Pancreas (tissue), 10 donors: Measurements from ENCODE around the gene RAN. TPM values are rescaled to one million over a fixed set of nuclear protein-coding genes. Genes with fewer than 3 reads are reported as not detected.
A peak's percentile ranks its signal among the peaks of the same experiment; 100 is the strongest.

ENCODE experiments used
- ATAC-seq, 4 donors: fragments of 200-7000 bp; cut with Tn5 transposase; one replicate each; pipeline versions ENCODE4 v1.8.0 to v1.9.1; 2020; ENCODE audit warnings: mild to moderate bottlenecking in 4 of 4, moderate library complexity in 4 of 4
- DNase-seq, 6 donors: peaks; one replicate each; pipeline ENCODE4 v3.0.0-alpha.2; 2020
- FAIRE-seq: peaks from 2 replicates; lab custom pipeline; 2012; peaks lifted over from hg19 to GRCh38; lab: Jason Lieb, UNC
- H3K27ac ChIP-seq, 4 donors: fragments of 200-600 bp; sonication (generic); 1 replicate in 3 of 4; 2 replicates in 1 of 4; pipeline versions ENCODE4 v1.5.0 to v1.8.0; 2020
- H3K27me3 ChIP-seq, 4 donors: fragments of 200-600 bp; one replicate each; pipeline ENCODE4 v1.8.0; 2021
- H3K36me3 ChIP-seq, 3 donors: fragments of 200-600 bp; sonication (generic) in 1 of 3; one replicate each; pipeline versions ENCODE4 v1.5.0 to v1.8.0; 2020 to 2021
- H3K4me1 ChIP-seq, 3 donors: fragments of 200-600 bp; one replicate each; pipeline ENCODE4 v1.8.0; 2021
- H3K4me3 ChIP-seq, 4 donors: fragments of 200-600 bp; sonication (generic) in 2 of 4; one replicate each; pipeline versions ENCODE4 v1.5.0 to v1.8.0; 2020 to 2021
- H3K9me3 ChIP-seq, 4 donors: fragments of 200-600 bp; one replicate each; pipeline ENCODE4 v1.8.0; 2021
- CTCF ChIP-seq, 4 donors: fragments of 200-600 bp; sonication (generic) in 3 of 4; IDR thresholded peaks; one replicate each; pipeline versions ENCODE4 v1.5.0 to v1.8.0; 2021; ENCODE audit warnings: antibody characterized with exemption in 4 of 4
- WGBS, 2 donors: extraction: QIAGEN DNeasy Blood & Tissue Kit; methylation state at CpG; one replicate each; pipeline ENCODE4 v1.1.7; 2013; 5-methylcytosine and 5-hydroxymethylcytosine counted together
- intact Hi-C, 3 donors: fragments of 100-400 bp; cut with DNase I; formaldehyde crosslinking; loops; one replicate each; pipeline versions ENCODE4 v1.11.1 to v1.14.2; 2022
- polyA plus RNA-seq, 2 donors: library from polyadenylated mRNA; stranded (reverse); fragments of 200-250 nt; gene quantifications; one replicate each; pipeline ENCODE4 v1.2.3, GENCODE V29; 2013
- total RNA-seq, 6 donors: library from RNA; stranded (reverse); fragmentation: NEBNext Ultra II Directional in 4 of 6; extraction: Animal tissue kit (Norgen Biotek cat#: 25700) in 4 of 6; gene quantifications; one replicate each; pipeline versions ENCODE4 v1.2.1 to v1.2.4, GENCODE V29; 2021 to 2023
- donor health status: healthy with polysubstance abuse.
- donor health status: DM: no; HTN: no; CAD: no; lungs with moderate emphysema.
- donor health status: DM: no; HTN: no; CAD: no.
- donor health status: control.
- donor health status: control.
- donor health status: Bipolar disorder and iron deficiency.
- donor health status: DM: yes; HTN: yes; CAD: no.
- donor health status: DM: no; HTN: no; CAD: no.
- donor health status: DM: no; HTN: no; CAD: no.
- donor health status: DM: yes; HTN: yes; CAD: no.

Gene RAN
- total RNA-seq (100 to 1,000 TPM in 5 of 6 donors, 10 to 100 TPM in 1; 80.5 to 201 (median 166) TPM), polyA plus RNA-seq (100 to 1,000 TPM in 1 of 2 donors, 10 to 100 TPM in 1; 60.0 to 152 TPM)

- peak within 1 kb of the TSS; percentile 57 to 88 (median 80) for H3K4me3 ChIP-seq
- 3 to 5% methylated on average over 78 to 118 of the region's 118 CpGs for WGBS, 2 donors
- ATAC-seq (peak; percentile 91 to 94 (median 92)), FAIRE-seq (no peak), DNase-seq (peak; percentile 88 to 97 (median 95))
- intact Hi-C loops: no loop called here
- no peak for TF ChIP-seq CTCF (IDR thresholded peaks at IDR 0.05)
- H3K27ac ChIP-seq: peak within 1 kb of the TSS; percentile 63 to 86 (median 77)
- peaks cover 0 to 17% (median 8%) of the 10 kb centered on the region in 3 donors for H3K4me1 ChIP-seq
- no peaks in the 10 kb centered on the region for H3K9me3 ChIP-seq
- no peaks in the 10 kb centered on the region for H3K27me3 ChIP-seq
- H3K36me3 ChIP-seq: peaks cover 5 to 29% (median 10%) of the 10 kb centered on the region in 3 donors
Observed at GRCh38 chr12:130871286-130872178, at the start of gene RAN. RAN (plus strand) TSS chr12:130872066; CDS start chr12:130872594, 528 bp downstream.

GRCh38 chr12:130825771-130826150 is 46.1 kb upstream of the RAN start:
- H3K27me3 ChIP-seq: no peaks in the 10 kb centered on the region
- no peaks in the 10 kb centered on the region for H3K36me3 ChIP-seq
- no peaks in the 10 kb centered on the region for H3K4me1 ChIP-seq
- TF ChIP-seq CTCF (IDR thresholded peaks at IDR 0.05): no peak
- no peak for ATAC-seq
- WGBS, 2 donors: 82 to 86% methylated on average over 6 of the region's 6 CpGs
- no peak for FAIRE-seq
- no peak overlapping the region for H3K27ac ChIP-seq
- H3K9me3 ChIP-seq: no peaks in the 10 kb centered on the region
- H3K4me3 ChIP-seq: no peak overlapping the region
- no peak for DNase-seq
- intact Hi-C loops: no loop called here

GRCh38 chr12:130826151-130826801 is 45.6 kb upstream of the RAN start:
- ATAC-seq (peak; percentile 75 to 81 (median 80)), DNase-seq (peak in 4 of 6 donors; percentile 35 to 71 (median 61)), FAIRE-seq (no peak)
- Histone ChIP-seq H3K36me3 (no peaks in the 10 kb centered on the region), H3K4me3 (no peak overlapping the region), H3K9me3 (no peaks in the 10 kb centered on the region), H3K27ac (peak overlapping the region in 2 of 4 donors; percentile 26 to 28), H3K27me3 (no peaks in the 10 kb centered on the region), H3K4me1 (no peaks in the 10 kb centered on the region)
- TF ChIP-seq CTCF (IDR thresholded peaks at IDR 0.05): peak; percentile 18 to 44 (median 32)
- 69 to 72% methylated on average over 21 of the region's 21 CpGs for WGBS, 2 donors
- intact Hi-C loops: no loop called here

GRCh38 chr12:130827432-130827831 is 44.4 kb upstream of the RAN start:
- WGBS, 2 donors: 82 to 86% methylated on average over 3 of the region's 3 CpGs
- H3K4me1 ChIP-seq: no peaks in the 10 kb centered on the region
- H3K27me3 ChIP-seq: no peaks in the 10 kb centered on the region
- TF ChIP-seq CTCF (IDR thresholded peaks at IDR 0.05): no peak
- FAIRE-seq: no peak
- peak in 2 of 4 donors; percentile 44 to 64 for ATAC-seq
- H3K36me3 ChIP-seq: no peaks in the 10 kb centered on the region
- no peak overlapping the region for H3K27ac ChIP-seq
- DNase-seq: no peak
- no peak overlapping the region for H3K4me3 ChIP-seq
- intact Hi-C loops: no loop called here
- H3K9me3 ChIP-seq: no peaks in the 10 kb centered on the region
